NCI-H1092 (cell line): ENCODE data around the gene TRAT1.

Experiments
- DNase-seq: peaks from one replicate; lab custom pipeline; 2025; lab: John Stamatoyannopoulos, UW

Gene TRAT1

GRCh38 chr3:108861401-108861800, 38.8 kb downstream of the TRAT1 start:
- no peak for DNase-seq

GRCh38 chr3:108862865-108863798, 40.5 kb downstream of the TRAT1 start:
- DNase-seq: no peak

- DNase-seq: no peak
Measured at GRCh38 chr3:108863799-108864135, 41.2 kb downstream of the TRAT1 start.

GRCh38 chr3:108877901-108878300, 55.3 kb downstream of the TRAT1 start:
- no peak for DNase-seq

- no peak for DNase-seq
Measured at GRCh38 chr3:108879915-108880314, 57.3 kb downstream of the TRAT1 start.

GRCh38 chr3:108882762-108883161, 60.2 kb downstream of the TRAT1 start:
- DNase-seq: no peak

GRCh38 chr3:108883373-108883772, 60.8 kb downstream of the TRAT1 start:
- no peak for DNase-seq

GRCh38 chr3:108887121-108887520, 64.5 kb downstream of the TRAT1 start:
- DNase-seq: no peak

- DNase-seq: no peak
Measured at GRCh38 chr3:108887777-108888176, 65.2 kb downstream of the TRAT1 start.

- DNase-seq: no peak
Measured at GRCh38 chr3:108891833-108892232, 69.2 kb downstream of the TRAT1 start.

- DNase-seq: no peak
Measured at GRCh38 chr3:108894981-108895380, 72.4 kb downstream of the TRAT1 start.

- no peak for DNase-seq
Measured at GRCh38 chr3:108897883-108898282, 75.3 kb downstream of the TRAT1 start.

- no peak for DNase-seq
Measured at GRCh38 chr3:108899530-108899929, 76.9 kb downstream of the TRAT1 start.
